GM18907 (cell line): ENCODE data around the gene MRC2.
"Not testable (repeated sequence)": the region's sequence is repeated elsewhere in the genome, so short reads cannot be mapped to it uniquely, and the experiment has no call there.

ENCODE experiments used
- ATAC-seq: cut with Tn5 transposase; IDR thresholded peaks from one replicate; pipeline ENCODE4 v1.9.1; 2021; ENCODE audit warnings: mild to moderate bottlenecking, moderate library complexity; ENCODE audit not compliant: unreplicated experiment

MRC2 gene

GRCh38 chr17:62676231-62676943, 48.9 kb downstream of the MRC2 start:
- no peak for ATAC-seq

- no peak for ATAC-seq
These were observed 49.6 kb downstream of the MRC2 start for GRCh38 chr17:62676952-62677596.

GRCh38 chr17:62678214-62678919, 50.9 kb downstream of the MRC2 start:
- ATAC-seq: no peak

- no peak for ATAC-seq
These were observed 52.5 kb downstream of the MRC2 start for GRCh38 chr17:62679866-62680377.

GRCh38 chr17:62680541-62681052, 53.1 kb downstream of the MRC2 start:
- ATAC-seq: no peak

- ATAC-seq: no peak
These were observed 53.8 kb downstream of the MRC2 start for GRCh38 chr17:62681061-62681938.

- no peak for ATAC-seq
These were observed 54.5 kb downstream of the MRC2 start for GRCh38 chr17:62681939-62682381.

- ATAC-seq: no peak
These were observed 56.7 kb downstream of the MRC2 start for GRCh38 chr17:62684179-62684578.

GRCh38 chr17:62687997-62688396, 60.5 kb downstream of the MRC2 start:
- ATAC-seq: no peak

- ATAC-seq: no peak
These were observed 61.1 kb downstream of the MRC2 start for GRCh38 chr17:62688398-62689160.

- no peak for ATAC-seq
These were observed 62.1 kb downstream of the MRC2 start for GRCh38 chr17:62689441-62690167.

- ATAC-seq: no peak
These were observed 62.9 kb downstream of the MRC2 start for GRCh38 chr17:62690168-62690897.

GRCh38 chr17:62691589-62691915, 64.1 kb downstream of the MRC2 start:
- ATAC-seq: not testable (repeated sequence)

GRCh38 chr17:62692159-62692651, 64.7 kb downstream of the MRC2 start:
- no peak for ATAC-seq

GRCh38 chr17:62692721-62693431, 65.4 kb downstream of the MRC2 start:
- no peak for ATAC-seq

- ATAC-seq: no peak
These were observed 66.3 kb downstream of the MRC2 start for GRCh38 chr17:62693616-62694409.
